ENCODE measurements around the gene PLCG2.
"Not testable (repeated sequence)": the region's sequence is repeated elsewhere in the genome, so short reads cannot be mapped to it uniquely, and the experiment has no call there.

PLCG2 gene

GRCh38 chr16:81942007-81942601, 163.0 kb downstream of the PLCG2 start:
- DNase-seq = no peak

GRCh38 chr16:81945665-81946064, 166.6 kb downstream of the PLCG2 start:
- no peak for DNase-seq

DNA sequence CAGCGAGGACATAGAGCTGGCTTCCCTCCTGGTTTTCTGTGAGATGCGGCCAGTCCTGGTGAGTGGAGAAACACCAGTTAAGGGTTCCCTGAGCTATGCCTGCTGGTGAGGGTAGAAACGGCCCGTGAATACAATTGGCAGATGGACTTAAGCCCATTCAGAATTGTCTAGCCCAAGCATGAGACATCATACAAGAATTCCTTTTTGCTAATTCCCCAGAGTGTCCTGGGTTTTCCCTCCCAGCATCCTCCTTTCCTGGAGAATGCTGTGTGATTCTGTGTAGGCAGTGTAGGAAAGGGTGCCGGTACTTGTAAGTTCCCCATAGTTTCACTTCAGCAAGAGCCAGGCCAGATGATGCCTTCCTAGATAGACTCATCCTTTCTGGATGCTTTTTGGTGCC, 167.1 kb downstream of the PLCG2 start:
- DNase-seq = no peak

DNA sequence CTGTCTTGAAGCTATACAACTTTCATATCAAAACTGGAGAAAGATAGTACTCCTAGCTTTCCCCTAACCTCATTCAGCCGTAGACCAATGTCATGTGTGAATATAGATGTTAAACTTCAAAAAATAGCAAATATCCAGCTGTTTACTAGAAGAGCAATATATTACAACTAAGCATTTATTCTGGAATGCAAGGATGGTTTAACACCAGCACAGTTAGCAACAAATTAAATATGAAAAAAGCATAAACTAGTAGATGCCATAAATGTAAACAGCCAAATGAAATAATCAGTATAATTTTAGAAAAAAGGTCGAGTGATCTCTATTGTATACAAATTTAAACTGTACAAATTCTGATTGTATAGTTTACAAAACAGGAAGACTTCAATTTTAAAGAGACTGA, 172.5 kb downstream of the PLCG2 start:
- no peak for DNase-seq

DNA sequence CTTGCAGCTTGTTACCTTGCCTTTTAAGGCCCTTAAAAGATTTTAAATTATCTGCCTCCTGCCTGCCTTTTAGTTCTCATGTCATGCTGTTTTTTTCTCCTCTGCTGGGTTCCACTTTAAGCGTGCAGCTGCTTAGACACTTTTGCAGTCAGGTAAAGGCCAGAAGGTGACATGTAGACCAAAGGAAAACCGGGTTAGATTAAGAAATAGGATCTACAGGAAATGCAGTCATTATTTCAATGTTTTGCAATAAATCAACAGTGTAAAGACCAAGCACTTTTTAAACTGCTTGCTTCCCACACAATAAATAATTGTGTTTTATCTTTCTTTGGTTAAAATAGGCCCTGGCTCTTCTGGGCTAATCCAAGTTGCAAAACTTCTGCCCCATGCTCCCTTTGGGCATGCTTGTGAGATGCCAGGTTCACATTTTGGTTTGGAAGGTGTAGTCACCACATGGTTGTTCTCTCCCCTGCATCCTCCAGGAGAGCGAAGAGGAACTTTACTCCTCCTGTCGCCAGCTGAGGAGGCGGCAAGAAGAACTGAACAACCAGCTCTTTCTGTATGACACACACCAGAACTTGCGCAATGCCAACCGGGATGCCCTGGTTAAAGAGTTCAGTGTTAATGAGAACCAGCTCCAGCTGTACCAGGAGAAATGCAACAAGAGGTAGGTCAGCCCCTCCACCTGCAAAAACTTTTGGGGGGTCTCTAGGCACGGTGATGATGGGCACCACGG, 177.3 kb downstream of the PLCG2 start:
- no peak for DNase-seq

GRCh38 chr16:81964808-81965207, 185.7 kb downstream of the PLCG2 start:
- no peak for DNase-seq

DNA sequence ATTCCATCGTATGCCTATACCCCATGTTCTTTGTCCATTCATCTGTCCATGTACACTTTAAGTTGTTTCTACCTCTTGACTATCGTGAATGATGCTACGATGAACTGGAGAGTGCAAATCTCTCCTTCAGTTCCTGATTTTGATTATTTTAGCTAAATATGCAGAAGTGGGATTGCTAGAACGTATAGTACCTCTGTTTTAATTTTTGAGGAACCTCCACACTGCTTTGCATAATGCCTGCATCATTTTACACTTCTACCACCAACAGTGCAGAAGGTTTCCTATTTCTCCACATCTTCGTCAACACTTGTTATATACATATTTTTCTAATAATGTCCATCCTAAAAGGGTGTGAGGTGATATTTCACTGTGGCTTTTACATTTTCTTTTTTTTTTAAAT, 188.3 kb downstream of the PLCG2 start:
- DNase-seq = no peak

DNA sequence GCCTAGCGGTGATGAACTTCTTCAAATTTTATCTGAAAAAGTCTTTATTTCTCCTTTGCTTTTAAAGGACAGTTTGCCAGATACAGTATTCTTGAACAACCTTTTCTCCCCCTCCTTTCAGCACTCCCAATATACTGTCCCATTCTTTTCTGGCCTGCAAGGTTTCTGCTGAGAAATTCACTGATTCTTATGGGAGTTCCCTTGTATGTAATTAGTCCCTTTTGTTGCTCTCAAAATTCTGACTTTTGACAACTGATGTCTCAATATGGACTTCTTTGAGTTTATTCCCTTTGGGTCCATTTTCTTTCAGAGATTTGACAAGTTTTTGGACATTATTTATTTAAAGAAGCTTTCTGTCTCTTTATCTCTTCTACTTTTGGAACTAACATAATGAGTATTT, 192.8 kb downstream of the PLCG2 start:
- DNase-seq = no peak

DNA sequence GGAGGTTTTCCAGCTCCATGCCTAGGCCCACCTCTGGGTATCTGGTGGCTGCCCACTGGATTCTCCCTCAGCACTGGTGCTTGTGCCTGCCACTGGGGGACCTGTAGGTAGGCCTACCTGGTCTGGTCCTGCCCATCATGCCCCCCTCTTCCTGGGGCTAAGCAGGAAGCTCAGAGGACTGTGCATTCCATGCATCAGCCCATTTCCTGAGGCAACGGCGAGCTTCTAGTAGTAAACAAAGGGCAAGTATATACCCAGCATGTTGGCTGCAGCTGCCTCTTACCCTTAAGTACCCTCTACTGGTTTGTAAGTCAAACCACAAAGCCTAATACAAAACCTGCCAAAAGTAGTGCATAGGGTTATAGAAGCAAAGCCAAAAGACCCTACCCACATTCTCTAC, 194.6 kb downstream of the PLCG2 start:
- DNase-seq = peak; percentile 28

- DNase-seq = no peak
Measured at GRCh38 chr16:81975637-81976036, 196.5 kb downstream of the PLCG2 start.

- DNase-seq = not testable (repeated sequence)
Measured at GRCh38 chr16:81977335-81977942, 198.3 kb downstream of the PLCG2 start.

GRCh38 chr16:81987121-81987520, 208.0 kb downstream of the PLCG2 start:
- DNase-seq = no peak

DNA sequence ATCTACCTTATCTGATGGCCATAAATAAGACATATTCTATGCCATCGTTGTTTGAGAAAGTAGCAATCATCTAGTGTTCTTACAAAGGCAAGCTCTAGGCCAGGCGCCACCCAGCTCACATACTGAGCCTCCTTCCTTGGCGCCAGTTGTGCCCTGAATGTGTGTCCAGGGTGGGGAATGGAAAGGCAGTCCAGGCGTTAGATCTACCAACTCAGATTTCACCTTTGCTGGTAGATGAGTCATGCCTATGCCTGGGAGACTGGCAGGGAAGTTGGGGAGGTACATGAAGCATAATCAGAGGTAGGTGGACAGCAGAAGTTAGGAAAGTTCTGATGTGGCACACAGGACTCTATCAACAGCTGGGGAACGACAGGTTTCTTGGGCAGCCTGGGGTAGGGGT, 208.6 kb downstream of the PLCG2 start:
- no peak for DNase-seq

- DNase-seq = no peak
Measured at GRCh38 chr16:81992859-81993258, 213.8 kb downstream of the PLCG2 start.

DNA sequence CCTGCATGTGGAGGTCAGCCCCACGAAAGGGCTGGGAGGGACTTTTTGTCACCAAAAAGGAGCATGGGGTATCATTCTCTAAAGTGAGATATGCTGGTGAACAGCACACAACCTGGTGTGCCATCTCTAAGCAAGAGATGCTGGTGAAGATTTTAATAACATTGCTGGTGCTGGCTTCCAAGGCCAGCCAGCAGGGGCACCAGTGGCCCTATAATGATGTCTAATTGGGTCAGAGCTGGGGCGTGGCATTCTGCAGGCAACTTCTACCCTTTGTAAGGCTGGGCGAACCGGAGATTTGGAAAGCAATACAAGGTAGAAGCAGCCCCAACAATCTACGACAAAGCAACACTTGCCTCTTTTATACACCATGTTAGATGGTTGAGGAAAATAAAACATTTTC, 215.4 kb downstream of the PLCG2 start:
- DNase-seq = no peak

DNA sequence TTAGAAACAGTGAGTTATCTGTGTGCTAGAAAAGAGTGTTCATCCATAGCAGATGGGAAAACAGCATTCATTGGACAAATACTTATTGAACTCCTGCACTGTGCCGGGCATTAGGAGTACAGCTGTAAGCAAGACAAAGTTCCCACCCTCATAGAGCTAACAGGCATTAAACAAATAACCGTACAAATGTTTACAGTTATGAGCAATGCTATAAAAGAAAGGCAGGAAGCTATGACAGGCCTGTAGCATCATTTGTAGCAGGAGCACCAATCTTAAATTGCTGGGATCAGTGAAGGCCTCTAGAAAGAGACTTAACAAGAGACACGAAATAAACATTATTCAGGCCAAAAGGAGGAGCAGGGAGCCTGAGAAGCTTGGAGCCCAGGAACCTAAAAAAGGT, 216.6 kb downstream of the PLCG2 start:
- no peak for DNase-seq

DNA sequence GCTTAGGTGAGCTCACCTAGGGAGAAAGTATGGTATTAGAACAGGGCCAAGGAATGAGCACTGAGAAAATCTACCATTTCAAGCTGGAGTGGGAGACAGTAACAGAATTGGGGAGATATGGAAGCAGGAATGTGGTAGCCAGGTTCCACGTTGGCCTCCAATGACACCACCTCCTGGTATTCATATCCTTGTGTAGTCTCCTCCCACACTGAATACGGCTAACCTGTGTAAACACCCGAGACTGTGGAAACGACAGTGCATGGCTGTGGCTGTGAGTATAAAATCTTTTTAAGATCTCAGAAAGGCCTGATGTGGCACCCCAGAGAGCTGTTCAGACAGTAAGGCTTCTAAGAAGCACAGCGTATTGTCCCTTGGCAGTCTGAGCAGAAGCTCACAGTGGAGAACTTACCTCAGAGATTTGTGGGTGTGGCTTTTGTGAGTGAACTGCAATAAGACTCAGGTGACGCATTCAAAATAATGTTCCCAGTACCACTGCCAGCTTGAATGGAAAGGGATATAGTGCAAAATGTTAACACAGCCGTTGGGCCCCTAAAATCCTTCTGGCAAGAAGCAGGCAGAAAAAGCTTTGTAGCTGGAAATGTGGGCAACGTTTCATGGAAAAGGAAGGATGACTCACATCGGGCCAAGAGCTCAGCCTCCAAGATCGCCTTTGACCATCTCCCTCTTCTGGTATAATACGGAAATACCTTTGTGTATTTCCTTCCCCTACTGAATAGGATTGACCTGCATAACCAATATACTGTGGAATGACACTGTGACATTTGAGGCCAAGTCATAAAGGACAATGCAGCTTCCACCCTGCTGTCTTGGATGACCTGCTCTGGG, 217.8 kb downstream of the PLCG2 start:
- DNase-seq = no peak

GRCh38 chr16:81997738-81998137, 218.6 kb downstream of the PLCG2 start:
- DNase-seq = no peak

GRCh38 chr16:82002831-82003230, 223.7 kb downstream of the PLCG2 start:
- DNase-seq = no peak

GRCh38 chr16:82004601-82005000, 225.5 kb downstream of the PLCG2 start:
- DNase-seq = no peak

DNA sequence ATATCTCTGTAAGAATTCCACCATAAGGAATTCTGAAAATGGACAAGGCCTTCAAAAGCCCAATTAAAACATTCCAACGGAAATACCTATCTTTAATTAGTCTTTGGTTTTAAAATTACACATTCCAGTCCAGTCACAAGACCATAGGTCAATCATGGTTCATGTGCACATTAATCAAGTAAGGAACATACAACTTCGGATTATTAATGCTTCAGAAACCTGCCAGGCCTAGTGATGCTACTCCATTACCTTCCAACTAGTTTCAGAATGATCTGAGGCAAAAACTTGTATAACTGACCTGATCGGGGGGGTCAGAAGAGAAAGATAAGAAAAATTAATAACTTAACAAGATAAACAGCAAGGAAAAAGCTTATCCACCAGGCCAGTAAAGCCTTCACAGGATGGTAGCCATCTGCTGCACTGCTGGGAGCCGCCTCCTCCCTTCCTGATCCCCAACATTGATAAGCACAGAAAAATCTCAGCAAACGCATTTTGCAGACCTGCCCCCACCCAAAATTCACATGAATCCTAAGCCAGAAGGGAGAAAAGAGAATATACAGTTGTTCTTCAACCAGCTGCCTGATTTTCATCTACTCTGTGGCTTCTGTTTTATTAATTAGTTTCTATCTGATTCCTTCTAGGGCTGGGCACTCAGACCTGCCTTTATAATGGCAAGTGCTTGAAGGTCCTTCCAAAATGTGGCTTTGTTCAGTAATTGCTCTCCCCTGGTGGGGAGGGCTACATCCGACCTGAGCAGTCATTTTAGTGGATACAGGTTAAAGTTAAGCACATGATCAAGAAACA, 226.1 kb downstream of the PLCG2 start:
- no peak for DNase-seq

DNA sequence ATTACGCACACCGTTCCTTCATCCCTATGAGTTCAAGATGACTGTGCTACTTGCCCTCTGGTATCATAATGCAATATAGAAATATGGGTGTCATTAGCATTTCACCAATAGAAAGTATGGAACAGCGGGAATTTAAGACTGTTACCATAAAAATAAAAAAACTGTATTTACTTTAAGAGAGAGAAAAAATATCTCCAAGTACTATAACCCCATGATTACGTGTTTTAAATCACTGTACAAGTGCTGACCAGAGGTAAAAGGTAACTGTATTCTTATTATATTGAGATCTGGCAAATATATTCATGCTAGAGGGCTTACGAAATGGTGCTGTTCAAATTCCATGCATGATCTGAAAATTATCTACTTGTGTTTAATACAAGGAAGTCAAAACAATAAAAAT, 226.9 kb downstream of the PLCG2 start:
- no peak for DNase-seq

GRCh38 chr16:82007189-82007588, 228.1 kb downstream of the PLCG2 start:
- no peak for DNase-seq
